ENCODE data around the gene PNMA8A.
"Not testable (repeated sequence)": the region's sequence is repeated elsewhere in the genome, so short reads cannot be mapped to it uniquely, and the experiment has no call there.

PNMA8A gene

GRCh38 chr19:46463516-46463915 lies 7.8 kb downstream of the PNMA8A start:
- no peak for DNase-seq (ENCODE audit: low read depth in 2 of 2)

GRCh38 chr19:46461537-46461936 lies 9.8 kb downstream of the PNMA8A start:
- DNase-seq (ENCODE audit: low read depth in 2 of 2) = no peak

DNA sequence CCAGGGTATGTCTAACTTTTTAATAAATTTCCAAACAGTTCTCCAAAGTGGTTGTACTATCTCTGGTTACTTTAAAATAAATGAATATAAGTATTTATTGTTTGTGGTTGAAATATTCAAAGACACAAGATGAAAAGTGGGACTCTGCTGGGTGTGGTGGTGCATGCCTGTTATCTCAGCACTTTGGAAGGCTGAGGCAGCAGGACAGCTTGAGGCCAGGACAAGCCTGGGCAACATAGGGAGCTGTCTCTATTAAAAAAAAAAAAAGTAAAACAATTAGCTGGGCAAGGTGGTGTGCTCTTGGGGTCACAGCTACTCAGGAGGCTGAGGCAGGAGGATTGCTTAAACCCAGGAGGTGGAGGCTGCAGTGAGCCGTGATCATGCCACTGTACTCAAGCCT lies 10.4 kb downstream of the PNMA8A start:
- no peak for DNase-seq (ENCODE audit: low read depth in 2 of 2)

- DNase-seq (ENCODE audit: low read depth in 2 of 2) = no peak
Observed at GRCh38 chr19:46460055-46460454, 11.3 kb downstream of the PNMA8A start.

DNA sequence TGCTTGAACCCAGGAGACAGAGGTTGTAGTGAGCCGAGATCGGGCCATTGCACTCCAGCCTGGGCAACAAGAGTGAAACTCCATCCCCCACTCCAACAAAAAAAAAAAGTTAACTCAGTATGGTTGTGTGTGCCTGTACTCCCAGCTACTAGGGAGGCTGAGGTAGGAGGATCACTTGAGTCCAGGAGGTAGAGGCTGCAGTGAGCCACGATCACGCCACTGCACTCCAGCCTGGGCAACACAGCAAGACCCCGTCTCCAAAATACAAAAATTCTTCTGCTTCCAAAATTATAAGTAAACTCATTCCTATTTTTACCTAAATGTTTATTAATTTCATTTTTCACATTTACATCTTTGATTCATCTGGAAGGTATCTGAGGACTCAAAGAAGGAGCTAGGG lies 14.4 kb downstream of the PNMA8A start:
- no peak for DNase-seq (ENCODE audit: low read depth in 2 of 2)

GRCh38 chr19:46454244-46454643 lies 17.1 kb downstream of the PNMA8A start:
- DNase-seq (ENCODE audit: low read depth in 2 of 2) = no peak

- DNase-seq (ENCODE audit: low read depth in 2 of 2) = no peak
Observed at GRCh38 chr19:46453661-46454060, 17.7 kb downstream of the PNMA8A start.

- DNase-seq (ENCODE audit: low read depth in 2 of 2) = no peak
Observed at GRCh38 chr19:46452186-46452585, 19.2 kb downstream of the PNMA8A start.

GRCh38 chr19:46451352-46451751 lies 20.0 kb downstream of the PNMA8A start:
- no peak for DNase-seq (ENCODE audit: low read depth in 2 of 2)

- no peak for DNase-seq (ENCODE audit: low read depth in 2 of 2)
Observed at GRCh38 chr19:46450737-46451136, 20.6 kb downstream of the PNMA8A start.

GRCh38 chr19:46449228-46449627 lies 22.1 kb downstream of the PNMA8A start:
- DNase-seq (ENCODE audit: low read depth in 2 of 2) = no peak

DNA sequence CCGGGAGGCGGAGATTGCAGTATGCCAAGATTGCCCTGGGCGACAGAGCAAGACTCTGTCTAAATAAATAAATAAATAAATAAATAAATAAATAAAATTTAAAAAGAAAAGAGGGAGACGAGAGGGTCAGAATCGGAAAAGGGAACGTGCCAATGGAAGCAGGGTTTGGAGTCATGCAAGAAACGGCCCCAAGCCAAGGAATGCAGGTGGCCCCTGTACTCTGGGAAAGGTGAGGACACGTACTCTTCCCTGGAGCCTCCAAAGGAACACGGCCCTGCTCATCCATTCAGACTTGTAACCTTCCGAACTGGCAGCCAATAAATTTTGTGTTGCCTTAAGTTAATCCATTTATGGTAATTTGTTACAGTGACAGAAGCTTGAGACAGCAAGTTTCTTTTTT lies 22.8 kb downstream of the PNMA8A start:
- no peak for DNase-seq (ENCODE audit: low read depth in 2 of 2)

DNA sequence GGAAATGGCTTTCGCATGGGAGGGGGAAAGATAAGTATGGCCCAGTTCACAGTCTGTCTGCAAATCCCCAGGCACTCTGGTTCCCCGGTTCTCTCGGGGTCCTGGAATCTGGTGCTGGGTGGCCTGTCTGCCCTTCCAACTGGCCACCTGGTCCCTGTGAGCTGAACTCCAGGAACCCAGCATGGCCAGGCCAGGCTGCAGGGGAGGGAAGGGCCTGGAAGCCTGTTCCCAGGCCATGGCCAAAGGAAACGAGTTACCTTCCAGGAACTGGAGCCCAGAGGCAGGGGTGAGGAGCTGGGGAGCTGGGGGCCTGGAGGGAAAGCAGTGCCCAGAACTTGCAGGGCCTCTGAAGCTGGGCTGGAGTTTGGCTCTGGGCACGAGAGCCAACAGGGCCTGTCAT lies 23.5 kb downstream of the PNMA8A start:
- DNase-seq (ENCODE audit: low read depth in 2 of 2) = no peak

- DNase-seq (ENCODE audit: low read depth in 2 of 2) = no peak
Observed at GRCh38 chr19:46447006-46447405, 24.4 kb downstream of the PNMA8A start.

DNA sequence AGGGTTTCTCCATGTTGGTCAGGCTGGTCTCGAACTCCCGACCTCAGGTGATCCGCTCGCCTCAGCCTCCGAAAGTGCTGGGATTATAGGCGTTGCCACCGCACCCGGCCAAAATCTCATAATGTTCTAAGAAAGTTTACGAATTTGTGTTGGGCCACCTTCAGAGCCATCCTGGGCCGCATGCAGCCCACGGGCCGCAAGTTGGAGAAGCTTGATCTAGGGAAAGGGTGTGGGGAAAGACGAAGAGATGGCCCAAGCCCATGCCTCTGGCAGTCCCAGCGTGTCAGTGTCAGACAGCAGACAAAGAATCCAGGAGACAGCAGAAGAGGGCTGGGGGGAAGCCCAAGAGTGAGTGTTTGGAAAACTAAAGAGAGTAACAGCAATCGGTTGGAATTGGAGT lies 25.3 kb downstream of the PNMA8A start:
- DNase-seq (ENCODE audit: low read depth in 2 of 2) = no peak

DNA sequence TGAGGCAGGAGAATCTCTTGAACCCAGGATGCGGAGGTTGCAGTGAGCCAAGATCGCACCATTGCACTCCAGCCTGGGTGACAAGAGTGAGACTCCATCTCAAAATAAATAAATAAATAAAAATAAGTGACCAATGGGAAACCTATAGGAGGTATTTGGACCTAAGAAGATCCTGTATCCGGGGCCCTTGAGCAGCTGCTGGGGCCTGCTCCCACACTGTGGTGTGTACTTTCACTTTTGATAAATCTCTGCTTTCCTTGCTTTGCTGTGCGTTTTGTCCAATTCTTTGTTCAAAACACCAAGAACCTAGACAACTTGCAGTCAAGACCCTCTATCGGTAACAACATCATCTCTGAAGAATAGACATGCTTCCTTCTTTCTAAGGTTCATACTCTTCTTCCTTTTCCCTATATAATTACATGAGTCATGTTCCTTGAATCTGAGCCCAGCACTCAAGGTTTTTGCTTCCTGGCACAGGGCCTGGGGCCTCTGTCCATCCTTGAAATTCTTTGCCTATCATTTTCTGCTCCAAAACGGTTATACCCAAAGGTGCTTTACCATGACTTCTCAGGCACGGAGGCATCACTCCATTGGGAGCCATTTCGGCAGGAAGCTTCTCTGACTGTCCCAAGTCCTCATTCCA lies 28.4 kb downstream of the PNMA8A start:
- DNase-seq (ENCODE audit: low read depth in 2 of 2) = no peak

DNA sequence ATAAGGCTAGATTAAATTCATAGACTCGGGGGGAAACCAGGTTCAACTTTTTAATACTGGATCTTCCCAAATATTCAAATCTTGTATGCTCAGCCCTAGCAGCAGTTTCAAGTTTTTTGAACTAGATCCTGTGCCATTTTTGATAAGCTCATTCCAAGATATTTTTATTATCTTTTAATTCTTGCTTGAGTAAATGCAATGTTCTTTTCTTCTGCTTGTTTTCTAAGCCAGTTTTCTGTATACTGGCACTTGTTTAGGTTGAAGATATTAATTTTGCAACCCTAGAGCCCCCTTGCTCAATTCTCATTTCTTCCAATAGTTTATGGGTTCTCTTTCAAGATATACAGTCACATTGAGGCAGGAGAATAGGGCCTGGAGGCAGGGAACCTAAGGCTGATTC lies 29.5 kb downstream of the PNMA8A start:
- no peak for DNase-seq (ENCODE audit: low read depth in 2 of 2)

DNA sequence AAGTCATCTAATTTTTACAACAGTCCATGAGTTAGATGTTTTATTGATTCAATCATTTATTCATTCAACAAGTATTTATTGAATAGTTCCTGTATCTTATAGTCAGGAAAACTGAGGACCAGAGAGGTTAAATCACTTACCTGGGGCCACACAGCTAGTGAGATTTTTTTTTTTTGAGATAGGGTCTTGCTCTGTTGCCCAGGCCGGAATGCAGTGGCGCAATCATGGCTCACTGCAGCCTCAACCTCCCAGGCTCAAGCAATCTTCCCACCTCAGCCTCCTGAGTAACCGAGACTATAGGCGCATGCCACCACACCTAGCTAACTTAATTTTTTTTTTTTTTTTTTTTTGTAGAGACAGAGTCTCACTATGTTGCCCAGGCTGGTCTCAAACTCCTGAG lies 35.7 kb downstream of the PNMA8A start:
- not testable (repeated sequence) for DNase-seq (ENCODE audit: low read depth in 2 of 2)

DNA sequence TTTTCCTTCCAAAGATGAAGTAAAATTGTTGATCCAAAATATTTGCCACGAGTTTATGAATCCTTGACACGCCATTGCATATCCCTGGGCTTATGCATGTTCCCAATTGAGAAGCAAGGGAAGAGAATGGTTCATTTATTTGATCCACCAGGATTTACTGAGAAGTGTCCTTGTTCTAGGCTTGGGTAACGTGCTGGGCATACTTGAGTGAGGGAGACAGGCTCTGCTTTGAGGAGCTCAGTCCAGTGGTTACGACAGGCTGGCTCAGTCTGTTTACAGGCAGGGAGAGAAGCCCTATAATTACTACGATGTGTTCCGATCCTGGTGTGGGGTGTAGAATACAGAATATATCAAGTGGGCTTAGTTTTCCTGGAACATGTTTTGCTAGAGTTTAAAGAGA lies 36.4 kb downstream of the PNMA8A start:
- no peak for DNase-seq (ENCODE audit: low read depth in 2 of 2)

DNA sequence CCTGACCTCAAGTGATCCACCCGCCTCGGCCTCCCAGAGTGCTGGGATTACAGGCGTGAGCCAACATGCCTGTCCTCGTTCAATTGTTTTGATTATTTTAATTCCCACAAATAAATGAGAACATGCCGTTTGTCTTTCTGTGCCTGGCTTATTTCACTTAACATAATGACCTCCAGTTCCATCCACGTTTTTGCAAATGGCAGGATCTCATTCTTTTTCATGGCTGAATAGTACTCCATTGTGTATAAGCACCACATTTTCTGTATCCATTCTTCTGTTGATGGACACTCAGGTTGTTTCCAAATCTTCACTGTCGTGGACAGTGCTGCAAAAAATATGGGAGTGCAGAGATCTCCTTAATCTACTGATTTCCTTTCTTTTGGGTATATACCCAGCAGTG lies 37.9 kb downstream of the PNMA8A start:
- DNase-seq (ENCODE audit: low read depth in 2 of 2) = not testable (repeated sequence)

DNA sequence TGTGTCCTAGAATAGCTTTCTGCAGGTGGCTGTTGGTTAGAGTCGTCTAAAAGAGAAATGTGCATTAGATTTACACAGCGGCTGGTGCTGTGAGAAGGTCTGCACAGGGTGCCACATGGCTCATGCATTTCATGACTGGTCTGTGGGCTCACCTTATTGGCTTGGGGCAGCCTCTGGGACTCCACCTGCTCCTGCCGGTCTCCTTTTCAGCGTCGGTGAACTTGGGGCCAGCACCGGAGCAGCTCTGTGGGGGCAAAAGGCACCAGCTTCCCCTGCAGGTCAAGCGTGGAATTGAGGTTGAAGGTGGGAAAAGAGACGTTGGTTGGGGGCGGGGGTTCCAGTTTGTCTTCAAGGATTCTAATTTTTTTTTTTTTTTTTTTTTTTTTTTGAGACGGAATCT lies 39.5 kb downstream of the PNMA8A start:
- DNase-seq (ENCODE audit: low read depth in 2 of 2) = no peak

GRCh38 chr19:46429999-46430398 lies 41.4 kb downstream of the PNMA8A start:
- DNase-seq (ENCODE audit: low read depth in 2 of 2) = no peak

GRCh38 chr19:46428239-46429135 lies 42.9 kb downstream of the PNMA8A start, which contains the start of gene PNMA8C:
Gene PNMA8C (minus strand): TSS chr19:46428936. CDS start chr19:46428359, 577 bp downstream.
- peak in 1 of 2 experiments; percentile 45 for DNase-seq (ENCODE audit: low read depth in 2 of 2)

All from stimulated activated CD4-positive, alpha-beta T cell treated with anti-CD3 and anti-CD28 coated beads, Interleukin-12 subunit alpha, Interleukin-12 subunit beta, amount 100 ng/mL, for 24 hours (primary cell).